ENCODE measurements around the gene JCAD. TPM values are rescaled to one million over a fixed set of nuclear protein-coding genes. Genes with fewer than 3 reads are reported as not detected.

Gene JCAD
- total RNA-seq, 1 experiment from 2014 or later = 10.0 TPM

- no peak overlapping the region for H3K4me3 Mint-ChIP-seq (ENCODE audit: unreplicated experiment)
- Histone ChIP-seq H3K27me3 (replicated peaks; ENCODE audit: control insufficient read depth, insufficient read depth, low read length) (no peaks in the 10 kb centered on the region), H3K36me3 (ENCODE audit: control insufficient read depth, insufficient read depth, low read length) (no peaks in the 10 kb centered on the region), H3K4me3 (ENCODE audit: low read depth, low read length) (no peak overlapping the region), H3K9me3 (no peaks in the 10 kb centered on the region), H3K4me1 (no peaks in the 10 kb centered on the region)
- ChIA-PET CTCF (no interaction called here), POLR2A (no interaction called here)
- BruUV-seq (replicated peaks) = no TSS peak
- H3K27me3 Mint-ChIP-seq (ENCODE audit: insufficient read depth, unreplicated experiment) = no peaks in the 10 kb centered on the region
- peaks cover 2% of the 10 kb centered on the region for H3K36me3 Mint-ChIP-seq (ENCODE audit: insufficient read depth, unreplicated experiment)
- intact Hi-C loops (cut with micrococcal nuclease; ENCODE audit: unreplicated experiment) = no loop called here
- TF ChIP-seq CTCF (IDR thresholded peaks at IDR 0.05; ENCODE audit: insufficient read depth in 1 of 2, low read depth in 1 of 2, low read length in 1 of 2, severe bottlenecking in 1 of 2, unreplicated experiment in 1 of 2) = no peak
- H3K4me1 Mint-ChIP-seq (ENCODE audit: low read depth, unreplicated experiment) = no peaks in the 10 kb centered on the region
- no peak overlapping the region for H3K27ac Mint-ChIP-seq (ENCODE audit: unreplicated experiment)
- DNase-seq = no peak
- H3K9me3 Mint-ChIP-seq (ENCODE audit: unreplicated experiment) = no peaks in the 10 kb centered on the region
Measured at GRCh38 chr10:30034433-30035137, 24.8 kb downstream of the JCAD start.

GRCh38 chr10:30032125-30032524 lies 27.3 kb downstream of the JCAD start:
- 0 out of 2 replicates have a peak, but pooled peaks cover 3% of the 10 kb centered on the region for H3K4me1 ChIP-seq
- BruUV-seq (replicated peaks) = no TSS peak
- H3K36me3 ChIP-seq (ENCODE audit: control insufficient read depth, insufficient read depth, low read length) = no peaks in the 10 kb centered on the region
- Mint-ChIP-seq H3K9me3 (ENCODE audit: unreplicated experiment) (no peaks in the 10 kb centered on the region), H3K4me1 (ENCODE audit: low read depth, unreplicated experiment) (no peaks in the 10 kb centered on the region), H3K27me3 (ENCODE audit: insufficient read depth, unreplicated experiment) (no peaks in the 10 kb centered on the region), H3K36me3 (ENCODE audit: insufficient read depth, unreplicated experiment) (peaks cover 14% of the 10 kb centered on the region), H3K4me3 (ENCODE audit: unreplicated experiment) (no peak overlapping the region), H3K27ac (ENCODE audit: unreplicated experiment) (no peak overlapping the region)
- H3K27me3 ChIP-seq (replicated peaks; ENCODE audit: control insufficient read depth, insufficient read depth, low read length) = no peaks in the 10 kb centered on the region
- POLR2A ChIA-PET = no interaction called here
- H3K4me3 ChIP-seq (ENCODE audit: low read depth, low read length) = no peak overlapping the region
- no peak for TF ChIP-seq CTCF (IDR thresholded peaks at IDR 0.05; ENCODE audit: insufficient read depth in 1 of 2, low read depth in 1 of 2, low read length in 1 of 2, severe bottlenecking in 1 of 2, unreplicated experiment in 1 of 2)
- intact Hi-C loops (cut with micrococcal nuclease; ENCODE audit: unreplicated experiment) = no loop called here
- no peaks in the 10 kb centered on the region for H3K9me3 ChIP-seq
- CTCF ChIA-PET = no interaction called here
- DNase-seq = no peak

- ChIA-PET CTCF (no interaction called here), POLR2A (no interaction called here)
- Mint-ChIP-seq H3K36me3 (ENCODE audit: insufficient read depth, unreplicated experiment) (peaks cover 15% of the 10 kb centered on the region), H3K27me3 (ENCODE audit: insufficient read depth, unreplicated experiment) (no peaks in the 10 kb centered on the region), H3K4me3 (ENCODE audit: unreplicated experiment) (no peak overlapping the region), H3K9me3 (ENCODE audit: unreplicated experiment) (no peaks in the 10 kb centered on the region), H3K27ac (ENCODE audit: unreplicated experiment) (no peak overlapping the region), H3K4me1 (ENCODE audit: low read depth, unreplicated experiment) (no peaks in the 10 kb centered on the region)
- no peaks in the 10 kb centered on the region for H3K27me3 ChIP-seq (replicated peaks; ENCODE audit: control insufficient read depth, insufficient read depth, low read length)
- BruUV-seq (replicated peaks) = no TSS peak
- TF ChIP-seq CTCF (IDR thresholded peaks at IDR 0.05; ENCODE audit: insufficient read depth in 1 of 2, low read depth in 1 of 2, low read length in 1 of 2, severe bottlenecking in 1 of 2, unreplicated experiment in 1 of 2) = no peak
- no peak overlapping the region for H3K4me3 ChIP-seq (ENCODE audit: low read depth, low read length)
- H3K9me3 ChIP-seq = no peaks in the 10 kb centered on the region
- H3K4me1 ChIP-seq = 0 out of 2 replicates have a peak, but pooled peaks cover 3% of the 10 kb centered on the region
- peaks cover 1% of the 10 kb centered on the region; the same call in 1 of the 2 replicates for H3K36me3 ChIP-seq (ENCODE audit: control insufficient read depth, insufficient read depth, low read length)
- intact Hi-C loops (cut with micrococcal nuclease; ENCODE audit: unreplicated experiment) = no loop called here
- no peak for DNase-seq
Measured at GRCh38 chr10:30029872-30030256, 29.5 kb downstream of the JCAD start.
